ENCODE results near the gene NDUFAB1. TPM values are rescaled to one million over a fixed set of nuclear protein-coding genes. Genes with fewer than 3 reads are reported as not detected.

Gene NDUFAB1
- total RNA-seq, 1 experiment from 2014 or later, result 98.3 TPM

DNA sequence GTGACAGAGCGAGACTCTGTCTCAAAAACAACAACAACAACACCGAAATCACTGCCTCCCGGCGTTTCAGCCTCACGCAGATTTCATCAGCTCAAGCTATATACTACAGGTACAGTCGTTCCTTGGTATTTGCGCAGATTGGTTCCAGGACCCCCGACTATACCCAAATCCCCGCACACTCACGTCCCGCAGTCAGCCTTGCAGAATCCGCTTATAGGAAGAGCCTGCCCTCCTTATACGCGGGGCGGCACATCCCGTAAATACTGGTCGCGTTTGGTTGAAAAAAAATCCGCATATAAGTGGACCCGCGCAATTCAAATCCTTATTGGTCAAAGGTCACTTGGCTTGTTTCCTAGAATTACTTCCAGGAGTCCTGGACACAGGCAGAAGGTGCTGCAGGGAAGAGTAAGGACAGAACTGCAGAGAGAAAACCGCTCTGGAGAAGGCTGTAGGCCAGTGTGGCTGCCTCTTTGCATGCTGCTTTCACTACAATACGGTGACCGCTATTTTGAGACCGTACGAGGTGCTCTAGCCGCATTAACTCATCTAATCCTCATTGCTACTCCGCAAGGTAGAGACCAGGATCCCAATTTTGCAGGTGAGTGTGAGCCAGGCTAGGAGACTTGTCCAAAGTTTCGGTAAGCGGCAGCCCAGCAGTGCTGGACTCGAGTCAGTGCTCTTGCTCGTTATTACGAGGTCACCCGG is 718 bp downstream of the NDUFAB1 start:
- no peaks in the 10 kb centered on the region for H3K27me3 Mint-ChIP-seq (ENCODE audit: insufficient read depth, unreplicated experiment)
- peaks cover 15% of the 10 kb centered on the region for H3K4me1 Mint-ChIP-seq (ENCODE audit: insufficient read depth, unreplicated experiment)
- H3K4me3 Mint-ChIP-seq (ENCODE audit: unreplicated experiment), result peak overlapping the region; percentile 74
- TF ChIP-seq, protein P1, sequence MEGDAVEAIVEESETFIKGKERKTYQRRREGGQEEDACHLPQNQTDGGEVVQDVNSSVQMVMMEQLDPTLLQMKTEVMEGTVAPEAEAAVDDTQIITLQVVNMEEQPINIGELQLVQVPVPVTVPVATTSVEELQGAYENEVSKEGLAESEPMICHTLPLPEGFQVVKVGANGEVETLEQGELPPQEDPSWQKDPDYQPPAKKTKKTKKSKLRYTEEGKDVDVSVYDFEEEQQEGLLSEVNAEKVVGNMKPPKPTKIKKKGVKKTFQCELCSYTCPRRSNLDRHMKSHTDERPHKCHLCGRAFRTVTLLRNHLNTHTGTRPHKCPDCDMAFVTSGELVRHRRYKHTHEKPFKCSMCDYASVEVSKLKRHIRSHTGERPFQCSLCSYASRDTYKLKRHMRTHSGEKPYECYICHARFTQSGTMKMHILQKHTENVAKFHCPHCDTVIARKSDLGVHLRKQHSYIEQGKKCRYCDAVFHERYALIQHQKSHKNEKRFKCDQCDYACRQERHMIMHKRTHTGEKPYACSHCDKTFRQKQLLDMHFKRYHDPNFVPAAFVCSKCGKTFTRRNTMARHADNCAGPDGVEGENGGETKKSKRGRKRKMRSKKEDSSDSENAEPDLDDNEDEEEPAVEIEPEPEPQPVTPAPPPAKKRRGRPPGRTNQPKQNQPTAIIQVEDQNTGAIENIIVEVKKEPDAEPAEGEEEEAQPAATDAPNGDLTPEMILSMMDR (IDR thresholded peaks at IDR 0.05; ENCODE audit: unreplicated experiment), result no peak
- H3K9me3 Mint-ChIP-seq (ENCODE audit: unreplicated experiment), result no peaks in the 10 kb centered on the region
- intact Hi-C loops (cut with micrococcal nuclease), result no loop called here
- peaks cover 27% of the 10 kb centered on the region for H3K36me3 Mint-ChIP-seq (ENCODE audit: insufficient read depth, unreplicated experiment)
- CTCF ChIA-PET, result interaction anchor here (0.7 to 1.8 kb wide), 4 partner anchors 9 to 37 kb away, joined by 3 to 12 read pairs (median 3); no protein-coding TSS in a partner anchor
- H3K27ac Mint-ChIP-seq (ENCODE audit: low read depth, unreplicated experiment), result peak overlapping the region; percentile 27
- BruUV-seq (replicated peaks), result TSS peak; percentile 45
- POLR2A ChIA-PET, result interaction anchor here (0.6 to 2.1 kb wide), 3 partner anchors 11 to 445 kb away, joined by 3 to 6 read pairs (median 5); no protein-coding TSS in a partner anchor
- DNase-seq (ENCODE audit: unreplicated experiment), result no peak

DNA sequence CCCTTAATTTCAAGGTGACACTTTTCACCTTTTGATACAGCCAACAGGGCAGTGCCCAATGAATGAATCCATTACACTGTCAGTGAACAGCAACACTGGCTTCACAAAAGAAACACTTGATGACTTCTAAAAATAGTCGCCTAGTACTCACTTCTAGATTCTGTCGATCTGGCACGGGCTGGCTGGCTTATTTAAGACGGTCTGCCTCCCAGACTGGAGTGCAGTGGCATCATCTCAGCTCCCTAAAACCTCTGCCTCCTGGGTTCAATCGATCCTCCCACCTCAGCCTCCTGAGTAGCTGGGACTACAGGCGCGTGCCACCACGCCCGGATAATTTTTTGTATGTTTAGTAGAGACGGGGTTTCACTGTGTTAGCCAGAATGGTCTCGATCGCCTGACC is 1.9 kb downstream of the NDUFAB1 start:
- BruUV-seq (replicated peaks), result no TSS peak
- POLR2A ChIA-PET, result interaction anchor here (1.5 kb wide), 1 partner anchor 16 kb away, joined by 4 read pairs; no protein-coding TSS in a partner anchor

DNA sequence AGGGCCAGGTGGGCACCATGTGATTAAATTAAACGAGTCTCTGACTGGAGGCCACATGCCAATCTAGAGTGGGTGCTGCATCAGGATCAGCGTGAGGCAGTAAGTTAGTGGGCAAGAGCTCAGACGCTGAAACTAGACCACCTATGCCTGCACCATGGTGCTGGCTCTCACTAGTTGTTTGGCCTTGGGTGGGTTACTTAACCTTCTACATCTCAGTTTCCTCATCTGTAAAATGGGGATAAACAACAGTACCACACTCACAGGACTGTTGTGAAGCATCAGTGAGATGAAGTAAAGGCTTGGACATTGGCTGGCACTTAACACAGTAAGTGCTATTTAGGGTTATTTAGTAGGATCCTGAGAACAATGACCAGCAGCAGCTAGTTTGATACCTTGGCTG is 5.9 kb downstream of the NDUFAB1 start:
- peaks cover 75% of the 10 kb centered on the region for H3K36me3 Mint-ChIP-seq (ENCODE audit: insufficient read depth, unreplicated experiment)
- no peak for DNase-seq (ENCODE audit: unreplicated experiment)
- H3K27me3 Mint-ChIP-seq (ENCODE audit: insufficient read depth, unreplicated experiment), result no peaks in the 10 kb centered on the region
- BruUV-seq (replicated peaks), result no TSS peak
- CTCF ChIA-PET, result interaction anchor here (0.7 kb wide), 1 partner anchor 8 kb away, joined by 3 read pairs; no protein-coding TSS in a partner anchor
- POLR2A ChIA-PET, result no interaction called here
- TF ChIP-seq, protein P1 (IDR thresholded peaks at IDR 0.05; ENCODE audit: unreplicated experiment), result no peak
- H3K4me1 Mint-ChIP-seq (ENCODE audit: insufficient read depth, unreplicated experiment), result peaks cover 15% of the 10 kb centered on the region
- H3K9me3 Mint-ChIP-seq (ENCODE audit: unreplicated experiment), result no peaks in the 10 kb centered on the region
- no peak overlapping the region for H3K27ac Mint-ChIP-seq (ENCODE audit: low read depth, unreplicated experiment)
- no peak overlapping the region for H3K4me3 Mint-ChIP-seq (ENCODE audit: unreplicated experiment)
- intact Hi-C loops (cut with micrococcal nuclease), result no loop called here

More for the DNA sequence above, 1.9 kb downstream of the NDUFAB1 start:
- Mint-ChIP-seq H3K4me3 (ENCODE audit: unreplicated experiment) (no peak overlapping the region), H3K27ac (ENCODE audit: low read depth, unreplicated experiment) (no peak overlapping the region), H3K9me3 (ENCODE audit: unreplicated experiment) (no peaks in the 10 kb centered on the region), H3K36me3 (ENCODE audit: insufficient read depth, unreplicated experiment) (peaks cover 37% of the 10 kb centered on the region), H3K4me1 (ENCODE audit: insufficient read depth, unreplicated experiment) (peaks cover 15% of the 10 kb centered on the region), H3K27me3 (ENCODE audit: insufficient read depth, unreplicated experiment) (no peaks in the 10 kb centered on the region)
- no peak for DNase-seq (ENCODE audit: unreplicated experiment)
- intact Hi-C loops (cut with micrococcal nuclease), result no loop called here
- CTCF ChIA-PET, result no interaction called here
- TF ChIP-seq, protein P1 (IDR thresholded peaks at IDR 0.05; ENCODE audit: unreplicated experiment), result no peak

DNA sequence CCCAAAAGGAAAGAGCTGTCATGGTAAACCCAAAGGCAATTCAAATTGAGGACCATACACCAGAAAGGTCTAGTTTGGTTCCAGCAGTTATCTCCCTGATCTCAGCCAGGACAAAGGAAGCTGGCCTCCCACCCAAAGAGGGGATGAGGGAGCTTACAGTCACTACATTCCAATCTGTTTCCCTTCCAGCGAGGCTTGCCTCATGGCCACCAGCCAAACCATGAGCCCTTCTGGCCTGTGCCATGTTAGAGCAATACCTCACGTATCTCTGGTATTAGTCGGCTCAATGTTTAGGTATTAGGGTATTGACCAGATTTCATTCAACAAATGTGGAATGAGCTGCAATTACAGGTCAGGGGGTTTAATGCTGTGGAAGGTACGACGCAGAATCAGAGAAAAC is 8.4 kb downstream of the NDUFAB1 start:
- no peak overlapping the region for H3K27ac Mint-ChIP-seq (ENCODE audit: low read depth, unreplicated experiment)
- no peaks in the 10 kb centered on the region for H3K27me3 Mint-ChIP-seq (ENCODE audit: insufficient read depth, unreplicated experiment)
- TF ChIP-seq, protein P1 (IDR thresholded peaks at IDR 0.05; ENCODE audit: unreplicated experiment), result no peak

More for the DNA sequence above, 8.4 kb downstream of the NDUFAB1 start:
- ChIA-PET CTCF (no interaction called here), POLR2A (interaction anchor here (0.6 to 1.0 kb wide), 3 partner anchors 13 to 54 kb away, joined by 3 read pairs; partner anchors contain the start of genes DCTN5 and PALB2)
- no TSS peak for BruUV-seq (replicated peaks)
- intact Hi-C loops (cut with micrococcal nuclease), result no loop called here
- peaks cover 95% of the 10 kb centered on the region for H3K36me3 Mint-ChIP-seq (ENCODE audit: insufficient read depth, unreplicated experiment)
- peaks cover 14% of the 10 kb centered on the region for H3K4me1 Mint-ChIP-seq (ENCODE audit: insufficient read depth, unreplicated experiment)
- H3K9me3 Mint-ChIP-seq (ENCODE audit: unreplicated experiment), result no peaks in the 10 kb centered on the region
- no peak overlapping the region for H3K4me3 Mint-ChIP-seq (ENCODE audit: unreplicated experiment)
- no peak for DNase-seq (ENCODE audit: unreplicated experiment)
